ENCODE results near the gene MAN2B1.
"Not testable (repeated sequence)": the region's sequence is repeated elsewhere in the genome, so short reads cannot be mapped to it uniquely, and the experiment has no call there.

MAN2B1 gene

GRCh38 chr19:12689012-12689411 is 22.5 kb upstream of the MAN2B1 start:
- DNase-seq (ENCODE audit: low spot score) = no peak

- DNase-seq (ENCODE audit: low spot score) = no peak
These were observed 21.1 kb upstream of the MAN2B1 start, which contains the start of gene GNG14 for GRCh38 chr19:12687496-12688196. Gene GNG14 (plus strand): TSS chr19:12687998. CDS start chr19:12688049, 51 bp downstream.

GRCh38 chr19:12685831-12686230 is 19.3 kb upstream of the MAN2B1 start:
- DNase-seq (ENCODE audit: low spot score) = no peak

GRCh38 chr19:12681074-12681987 is 14.8 kb upstream of the MAN2B1 start, which contains the start of gene DHPS:
Gene DHPS (minus strand): TSS chr19:12681880. CDS start chr19:12681766, 114 bp downstream.
- DNase-seq (ENCODE audit: low spot score) = peak; percentile 95

GRCh38 chr19:12680034-12680433 is 13.5 kb upstream of the MAN2B1 start:
- no peak for DNase-seq (ENCODE audit: low spot score)

GRCh38 chr19:12678039-12678438 is 11.5 kb upstream of the MAN2B1 start:
- not testable (repeated sequence) for DNase-seq (ENCODE audit: low spot score)

- no peak for DNase-seq (ENCODE audit: low spot score)
These were observed 10.4 kb upstream of the MAN2B1 start for GRCh38 chr19:12676928-12677327.

GRCh38 chr19:12676384-12676792 is 9.8 kb upstream of the MAN2B1 start:
- DNase-seq (ENCODE audit: low spot score) = peak; percentile 80

GRCh38 chr19:12675940-12676339 is 9.4 kb upstream of the MAN2B1 start:
- no peak for DNase-seq (ENCODE audit: low spot score)

- DNase-seq (ENCODE audit: low spot score) = no peak
These were observed 8.9 kb upstream of the MAN2B1 start for GRCh38 chr19:12675399-12675798.

- no peak for DNase-seq (ENCODE audit: low spot score)
These were observed 6.2 kb upstream of the MAN2B1 start for GRCh38 chr19:12672744-12673143.

GRCh38 chr19:12670159-12670928 is 3.8 kb upstream of the MAN2B1 start:
- DNase-seq (ENCODE audit: low spot score) = no peak

GRCh38 chr19:12669270-12670158 is 3.0 kb upstream of the MAN2B1 start:
- DNase-seq (ENCODE audit: low spot score) = peak; percentile 92

GRCh38 chr19:12668932-12669269 is 2.4 kb upstream of the MAN2B1 start:
- DNase-seq (ENCODE audit: low spot score) = peak; percentile 49

GRCh38 chr19:12668346-12668745 is 1.8 kb upstream of the MAN2B1 start:
- no peak for DNase-seq (ENCODE audit: low spot score)

- no peak for DNase-seq (ENCODE audit: low spot score)
These were observed 1.3 kb upstream of the MAN2B1 start for GRCh38 chr19:12667731-12668302.

- DNase-seq (ENCODE audit: low spot score) = no peak
These were observed 774 bp downstream of the MAN2B1 start for GRCh38 chr19:12665671-12666264.

- peak; percentile 68 for DNase-seq (ENCODE audit: low spot score)
These were observed 1.3 kb downstream of the MAN2B1 start for GRCh38 chr19:12665281-12665573.

GRCh38 chr19:12664406-12665280 is 1.9 kb downstream of the MAN2B1 start:
- DNase-seq (ENCODE audit: low spot score) = no peak

GRCh38 chr19:12660980-12661379 is 5.6 kb downstream of the MAN2B1 start:
- peak; percentile 36 for DNase-seq (ENCODE audit: low spot score)

Measured in Ammon's horn (tissue), 1 donor.